HCT116 (cell line): Measurements from ENCODE around the gene UNC45A. TPM values are rescaled to one million over a fixed set of nuclear protein-coding genes. Genes with fewer than 3 reads are reported as not detected.

Experiments used
- ATAC-seq: fragments of 200-7000 bp; cut with Tn5 transposase; 2 replicates; pipeline ENCODE4 v1.9.1; 2020; ENCODE audit warnings: mild to moderate bottlenecking, moderate library complexity
- BruUV-seq: library from RNA; stranded (reverse); fragments of 400-500 nt; replicated peaks from 2 replicates; lab custom pipeline; 2021; lab: Mats Ljungman, UMichigan
- CTCF ChIA-PET: fragments of 300-600 bp; sonication (Branson Sonifier 250); formaldehyde crosslinking; loops from one replicate; lab custom pipeline; 2021; ENCODE audit warnings: antibody characterized with exemption; lab: Charles Lee
- POLR2A ChIA-PET: fragments of 300-600, 350-600 bp; sonication (Branson Sonifier 250); formaldehyde crosslinking; loops from one replicate; lab custom pipeline; 2021; ENCODE audit warnings: antibody characterized with exemption; lab: Charles Lee
- RAD21 ChIA-PET, 2 experiments: fragments of 300-600 bp; sonication (Branson Sonifier 250); formaldehyde crosslinking; loops; one replicate each; lab custom pipeline; 2023; ENCODE audit warnings: low total read pairs in 2 of 2; ENCODE audit not compliant: uncharacterized antibody in 2 of 2, unreplicated experiment in 2 of 2, low non-redundant PET in 1 of 2; lab: Charles Lee
- DNase-seq: peaks from one replicate; pipeline ENCODE4 v3.0.0-alpha.2; 2010; ENCODE audit warnings: low read depth, low spot score
- H2AFZ ChIP-seq: fragments of 200-600 bp; shearing (Covaris generic), sonication (generic); 2 replicates; pipeline ENCODE4 v1.6.1; 2017; ENCODE audit warnings: low read depth, mixed run types, mixed read lengths, antibody characterized with exemption, low read length; ENCODE audit not compliant: poor library complexity, severe bottlenecking
- H3K27ac ChIP-seq: 2 replicates; pipeline ENCODE4 v1.5.1; 2012; ENCODE audit warnings: low read depth, low read length
- H3K27me3 ChIP-seq: fragments of 200-600 bp; sonication (generic); 2 replicates; pipeline ENCODE4 v1.6.1; 2016; ENCODE audit warnings: mixed run types, low read length, mixed read lengths; ENCODE audit not compliant: insufficient read depth
- H3K36me3 ChIP-seq, 2 experiments: fragments of 200-500 bp in 1 of 2; fragments of 200-600 bp in 1 of 2; sonication (Bioruptor generic) in 1 of 2; sonication (generic) in 1 of 2; 2 replicates each; pipeline versions ENCODE4 v1.5.1 to v1.6.1; 2014 to 2016; ENCODE audit warnings: low read length in 2 of 2, inconsistent platforms in 1 of 2, mixed read lengths in 1 of 2, mixed run types in 1 of 2; ENCODE audit not compliant: insufficient read depth in 2 of 2, control insufficient read depth in 1 of 2
- H3K4me1 ChIP-seq, 2 experiments: fragments of 200-600 bp in 1 of 2; sonication (generic) in 1 of 2; 2 replicates each; pipeline versions ENCODE4 v1.5.1 to v1.6.1; 2012 to 2017; ENCODE audit warnings: low read length in 2 of 2, inconsistent platforms in 1 of 2, mild to moderate bottlenecking in 1 of 2, mixed read lengths in 1 of 2, mixed run types in 1 of 2, moderate library complexity in 1 of 2; ENCODE audit not compliant: insufficient read depth in 2 of 2, control insufficient read depth in 1 of 2
- H3K4me2 ChIP-seq: fragments of 200-600 bp; sonication (generic); 2 replicates; pipeline ENCODE4 v1.6.1; 2017; ENCODE audit warnings: mixed run types, low read length, mixed read lengths
- H3K4me3 ChIP-seq, 2 experiments: fragments of 200-600 bp in 1 of 2; sonication (generic) in 1 of 2; replicated peaks in 1 of 2; 2 replicates each; pipeline ENCODE4 v1.5.1; 2011 to 2016; ENCODE audit warnings: low read length in 2 of 2, control low read depth in 1 of 2, low read depth in 1 of 2, mild to moderate bottlenecking in 1 of 2, mixed read lengths in 1 of 2, mixed run types in 1 of 2
- H3K79me2 ChIP-seq: fragments of 200-600 bp; sonication (generic); 2 replicates; pipeline ENCODE4 v1.6.1; 2017; ENCODE audit warnings: mild to moderate bottlenecking, mixed run types, low read length, moderate library complexity, mixed read lengths; ENCODE audit not compliant: insufficient read depth
- H3K9ac ChIP-seq: fragments of 200-600 bp; sonication (generic); 2 replicates; pipeline ENCODE4 v1.6.1; 2016; ENCODE audit warnings: low read length, mixed read lengths
- H3K9me2 ChIP-seq: fragments of 200-600 bp; sonication (generic), shearing (Covaris generic); 2 replicates; pipeline ENCODE4 v1.6.1; 2017; ENCODE audit warnings: mixed run types, mild to moderate bottlenecking, moderate library complexity; ENCODE audit not compliant: insufficient read depth
- H3K9me3 ChIP-seq, 2 experiments: fragments of 200-500 bp in 1 of 2; fragments of 200-600 bp in 1 of 2; sonication (Bioruptor generic) in 1 of 2; sonication (generic) in 1 of 2; 2 replicates each; pipeline ENCODE4 v1.6.1; 2014 to 2017; ENCODE audit warnings: low read length in 2 of 2, mixed read lengths in 2 of 2, inconsistent platforms in 1 of 2, low read depth in 1 of 2, mild to moderate bottlenecking in 1 of 2, mixed run types in 1 of 2, moderate library complexity in 1 of 2; ENCODE audit not compliant: control insufficient read depth in 1 of 2, insufficient read depth in 1 of 2
- H4K20me1 ChIP-seq: fragments of 200-600 bp; sonication (generic), shearing (Covaris generic); 2 replicates; pipeline ENCODE4 v1.6.1; 2017; ENCODE audit warnings: mixed run types, mild to moderate bottlenecking, moderate library complexity; ENCODE audit not compliant: insufficient read depth
- CBX3 ChIP-seq: IDR thresholded peaks from 2 replicates; pipeline ENCODE4 v1.6.1; 2012; ENCODE audit warnings: low read depth
- POLR2A ChIP-seq: IDR thresholded peaks from 2 replicates; pipeline ENCODE4 v1.7.0; 2011; ENCODE audit warnings: borderline replicate concordance; ENCODE audit not compliant: insufficient read depth, insufficient read length; ENCODE audit errors: extremely low read depth
- SIN3A ChIP-seq: IDR thresholded peaks from 2 replicates; pipeline ENCODE4 v1.6.1; 2012; ENCODE audit warnings: low read depth
- TCF7L2 ChIP-seq: IDR thresholded peaks from 2 replicates; pipeline ENCODE4 v1.7.0; 2011; ENCODE audit warnings: borderline replicate concordance, inconsistent platforms; ENCODE audit not compliant: insufficient read depth, insufficient read length; ENCODE audit errors: extremely low read depth
- intact Hi-C: fragments of 100-400 bp; cut with micrococcal nuclease; formaldehyde crosslinking; loops from 2 replicates; pipeline ENCODE4 v1.10.0; 2022
- total RNA-seq: library from RNA; stranded (reverse); gene quantifications from one replicate; pipeline ENCODE4 v1.2.1, GENCODE V29; 2021; ENCODE audit not compliant: unreplicated experiment
- TF ChIP-seq, protein P1 (sequence below), 3 experiments: fragments of 200-600 bp in 1 of 3; sonication (generic) in 1 of 3; IDR thresholded peaks in 2 of 3; conservative IDR thresholded peaks in 1 of 3; 2 replicates each; pipeline ENCODE4 v1.5.1; 2012 to 2017; ENCODE audit warnings: low read depth in 2 of 3, low read length in 2 of 3, antibody characterized with exemption in 1 of 3, borderline replicate concordance in 1 of 3, control low read depth in 1 of 3, mild to moderate bottlenecking in 1 of 3, mixed read lengths in 1 of 3, mixed run types in 1 of 3, moderate library complexity in 1 of 3; ENCODE audit not compliant: insufficient read depth in 1 of 3
- TF ChIP-seq, protein P2 (sequence below): IDR thresholded peaks from 2 replicates; pipeline ENCODE4 v1.6.1; 2012; ENCODE audit warnings: low read depth

UNC45A gene
- total RNA-seq, 1 experiment from 2014 or later: 95.4 TPM

DNA sequence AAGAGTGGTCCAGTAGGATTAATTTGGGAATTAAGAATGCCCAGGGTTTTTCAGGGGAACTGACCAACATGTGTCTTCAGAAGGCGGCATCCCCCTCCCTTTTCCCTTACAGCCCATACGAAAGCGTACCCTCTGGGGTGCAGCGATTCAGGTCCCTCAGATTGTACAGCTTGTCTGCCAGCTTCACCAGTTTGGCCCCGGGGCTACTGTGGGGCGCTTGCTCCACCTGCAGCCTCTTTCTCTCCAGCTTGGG lies 3.6 kb upstream of the UNC45A start:
- TF ChIP-seq, protein P1, sequence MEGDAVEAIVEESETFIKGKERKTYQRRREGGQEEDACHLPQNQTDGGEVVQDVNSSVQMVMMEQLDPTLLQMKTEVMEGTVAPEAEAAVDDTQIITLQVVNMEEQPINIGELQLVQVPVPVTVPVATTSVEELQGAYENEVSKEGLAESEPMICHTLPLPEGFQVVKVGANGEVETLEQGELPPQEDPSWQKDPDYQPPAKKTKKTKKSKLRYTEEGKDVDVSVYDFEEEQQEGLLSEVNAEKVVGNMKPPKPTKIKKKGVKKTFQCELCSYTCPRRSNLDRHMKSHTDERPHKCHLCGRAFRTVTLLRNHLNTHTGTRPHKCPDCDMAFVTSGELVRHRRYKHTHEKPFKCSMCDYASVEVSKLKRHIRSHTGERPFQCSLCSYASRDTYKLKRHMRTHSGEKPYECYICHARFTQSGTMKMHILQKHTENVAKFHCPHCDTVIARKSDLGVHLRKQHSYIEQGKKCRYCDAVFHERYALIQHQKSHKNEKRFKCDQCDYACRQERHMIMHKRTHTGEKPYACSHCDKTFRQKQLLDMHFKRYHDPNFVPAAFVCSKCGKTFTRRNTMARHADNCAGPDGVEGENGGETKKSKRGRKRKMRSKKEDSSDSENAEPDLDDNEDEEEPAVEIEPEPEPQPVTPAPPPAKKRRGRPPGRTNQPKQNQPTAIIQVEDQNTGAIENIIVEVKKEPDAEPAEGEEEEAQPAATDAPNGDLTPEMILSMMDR (IDR thresholded peaks at IDR 0.05 in 2 of 3, conservative IDR thresholded peaks at IDR 0.05 in 1 of 3; ENCODE audit: borderline replicate concordance in 1 of 3, insufficient read depth in 1 of 3, low read depth in 2 of 3, low read length in 2 of 3): no peak
- no peak for TF ChIP-seq SIN3A
- no peak for DNase-seq
- RAD21 ChIA-PET: interaction anchor here in 1 of 2 experiments (1.0 to 1.6 kb wide), 3 partner anchors 46 to 340 kb away, joined by 3 to 4 read pairs (median 4); no protein-coding TSS in a partner anchor
- peak overlapping the region; percentile 92 to 93 for H3K4me3 ChIP-seq
- CTCF ChIA-PET: interaction anchor here (0.5 to 6.9 kb wide), 20 partner anchors 8 to 638 kb away, joined by 3 to 70 read pairs (median 7); partner anchors contain the start of genes MAN2A2, PRC1 and RCCD1
- no TSS peak for BruUV-seq
- no peaks in the 10 kb centered on the region; a peak in 1 of 4 replicates for H3K36me3 ChIP-seq
- H3K79me2 ChIP-seq: peaks cover 18% of the 10 kb centered on the region; the same call in 1 of the 2 replicates
- H2AFZ ChIP-seq: no peak overlapping the region
- H3K4me2 ChIP-seq: peak overlapping the region; percentile 99
- no peaks in the 10 kb centered on the region for H4K20me1 ChIP-seq
- intact Hi-C loops: loop anchor here (1.0 to 5.0 kb wide), 2 partner anchors 101 to 340 kb away; no protein-coding TSS in a partner anchor
- H3K27ac ChIP-seq: peak overlapping the region; percentile 78
- H3K4me1 ChIP-seq: peaks cover 20 to 51% of the 10 kb centered on the region in 2 experiments; a peak in 3 of 4 replicates
- peak overlapping the region; percentile 67 for H3K9ac ChIP-seq
- POLR2A ChIA-PET: interaction anchor here (0.5 to 2.4 kb wide), 10 partner anchors 8 to 611 kb away, joined by 3 to 7 read pairs (median 4); partner anchors contain the start of genes MAN2A2, PRC1 and RCCD1
- no peak for ATAC-seq
- no peaks in the 10 kb centered on the region for H3K9me2 ChIP-seq
- no peaks in the 10 kb centered on the region for H3K9me3 ChIP-seq
- H3K27me3 ChIP-seq: no peaks in the 10 kb centered on the region

DNA sequence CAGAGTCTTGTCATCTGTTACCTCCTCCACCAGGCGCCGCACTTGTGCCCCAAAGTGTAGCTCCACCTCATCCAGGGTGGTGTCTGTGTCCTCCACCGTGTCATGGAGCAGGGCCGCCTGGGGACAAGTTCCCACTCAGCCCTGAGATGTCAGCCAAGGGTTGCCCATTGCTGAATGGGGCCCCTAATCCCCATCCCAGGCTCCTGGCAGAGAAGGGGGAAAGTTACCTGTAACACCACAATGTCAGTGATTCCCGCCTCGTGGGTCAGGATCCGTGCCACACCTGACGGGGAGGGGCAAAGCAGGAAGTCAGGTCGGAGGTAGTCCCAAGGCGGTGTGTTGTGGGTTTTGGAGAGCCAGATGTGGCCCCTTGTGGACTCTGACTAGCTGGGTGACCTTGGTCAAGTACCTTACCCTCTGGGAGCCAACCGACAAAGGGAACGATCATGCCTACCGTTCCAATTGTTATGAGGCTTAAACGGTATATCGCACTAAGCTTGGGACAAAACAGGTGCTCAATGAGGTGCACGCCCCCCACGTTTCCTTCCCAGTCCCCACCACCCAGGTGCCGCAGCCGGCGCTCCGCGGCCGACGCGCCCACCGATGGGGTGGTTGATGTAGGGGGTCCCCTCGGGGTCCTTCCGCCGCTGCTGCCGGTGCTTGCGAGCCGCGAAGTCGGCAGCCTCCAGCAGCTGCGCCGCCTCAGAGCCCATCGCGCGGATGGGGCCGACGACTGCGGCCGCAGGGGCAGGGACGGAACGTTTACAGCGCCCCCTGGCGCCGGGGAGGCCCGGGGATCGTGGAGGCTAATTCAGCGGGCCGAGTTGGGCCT lies 3.0 kb upstream of the UNC45A start, which contains the start of gene HDDC3:
TSS of gene HDDC3 (minus strand) at position 722 of the 832 bp plus-strand sequence. CDS start at position 713, 9 bp downstream.
- H3K4me2 ChIP-seq: peak within 1 kb of the TSS; percentile 99
- H3K27ac ChIP-seq: peak within 1 kb of the TSS; percentile 78
- DNase-seq (peak; percentile 87), ATAC-seq (peak; percentile 59)
- H3K4me3 ChIP-seq: peak within 1 kb of the TSS; percentile 92 to 93
- H3K27me3 ChIP-seq: no peaks in the 10 kb centered on the region
- peaks cover 20 to 53% of the 10 kb centered on the region in 2 experiments; a peak in 3 of 4 replicates for H3K4me1 ChIP-seq
- ChIA-PET RAD21 (interaction anchor here in 1 of 2 experiments (1.0 to 1.6 kb wide), 4 partner anchors 23 to 340 kb away, joined by 3 to 4 read pairs (median 4); partner anchors contain the start of gene RCCD1), POLR2A (interaction anchor here (0.5 to 2.4 kb wide), 13 partner anchors 9 to 612 kb away, joined by 3 to 7 read pairs (median 3); partner anchors contain the start of genes MAN2A2, PRC1 and RCCD1), CTCF (interaction anchor here (0.5 to 6.9 kb wide), 23 partner anchors 8 to 639 kb away, joined by 3 to 70 read pairs (median 6); partner anchors contain the start of genes MAN2A2, PRC1 and RCCD1)
- no peaks in the 10 kb centered on the region for H4K20me1 ChIP-seq
- no peaks in the 10 kb centered on the region for H3K9me2 ChIP-seq
- intact Hi-C loops: loop anchor here (1.0 to 5.0 kb wide), 4 partner anchors 100 to 639 kb away; no protein-coding TSS in a partner anchor
- BruUV-seq: no TSS peak
- no peaks in the 10 kb centered on the region; a peak in 1 of 4 replicates for H3K36me3 ChIP-seq
- peak within 1 kb of the TSS; percentile 67 for H3K9ac ChIP-seq
- peak within 1 kb of the TSS; percentile 79 for H2AFZ ChIP-seq
- no peaks in the 10 kb centered on the region for H3K9me3 ChIP-seq
- H3K79me2 ChIP-seq: peaks cover 22% of the 10 kb centered on the region; the same call in 1 of the 2 replicates
- TF ChIP-seq CBX3 (no peak), POLR2A (peak; percentile 56), TCF7L2 (peak; percentile 42)
- TF ChIP-seq, protein P1 (IDR thresholded peaks at IDR 0.05 in 2 of 3, conservative IDR thresholded peaks at IDR 0.05 in 1 of 3; ENCODE audit: borderline replicate concordance in 1 of 3, insufficient read depth in 1 of 3, low read depth in 2 of 3, low read length in 2 of 3): peak in 2 of 3 experiments; percentile 84 to 92; a peak in 4 of 6 replicates
- TF ChIP-seq, protein P2, sequence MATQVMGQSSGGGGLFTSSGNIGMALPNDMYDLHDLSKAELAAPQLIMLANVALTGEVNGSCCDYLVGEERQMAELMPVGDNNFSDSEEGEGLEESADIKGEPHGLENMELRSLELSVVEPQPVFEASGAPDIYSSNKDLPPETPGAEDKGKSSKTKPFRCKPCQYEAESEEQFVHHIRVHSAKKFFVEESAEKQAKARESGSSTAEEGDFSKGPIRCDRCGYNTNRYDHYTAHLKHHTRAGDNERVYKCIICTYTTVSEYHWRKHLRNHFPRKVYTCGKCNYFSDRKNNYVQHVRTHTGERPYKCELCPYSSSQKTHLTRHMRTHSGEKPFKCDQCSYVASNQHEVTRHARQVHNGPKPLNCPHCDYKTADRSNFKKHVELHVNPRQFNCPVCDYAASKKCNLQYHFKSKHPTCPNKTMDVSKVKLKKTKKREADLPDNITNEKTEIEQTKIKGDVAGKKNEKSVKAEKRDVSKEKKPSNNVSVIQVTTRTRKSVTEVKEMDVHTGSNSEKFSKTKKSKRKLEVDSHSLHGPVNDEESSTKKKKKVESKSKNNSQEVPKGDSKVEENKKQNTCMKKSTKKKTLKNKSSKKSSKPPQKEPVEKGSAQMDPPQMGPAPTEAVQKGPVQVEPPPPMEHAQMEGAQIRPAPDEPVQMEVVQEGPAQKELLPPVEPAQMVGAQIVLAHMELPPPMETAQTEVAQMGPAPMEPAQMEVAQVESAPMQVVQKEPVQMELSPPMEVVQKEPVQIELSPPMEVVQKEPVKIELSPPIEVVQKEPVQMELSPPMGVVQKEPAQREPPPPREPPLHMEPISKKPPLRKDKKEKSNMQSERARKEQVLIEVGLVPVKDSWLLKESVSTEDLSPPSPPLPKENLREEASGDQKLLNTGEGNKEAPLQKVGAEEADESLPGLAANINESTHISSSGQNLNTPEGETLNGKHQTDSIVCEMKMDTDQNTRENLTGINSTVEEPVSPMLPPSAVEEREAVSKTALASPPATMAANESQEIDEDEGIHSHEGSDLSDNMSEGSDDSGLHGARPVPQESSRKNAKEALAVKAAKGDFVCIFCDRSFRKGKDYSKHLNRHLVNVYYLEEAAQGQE: no peak
